OCI-LY3 (cell line): Measurements from ENCODE around the gene WDFY4.

ENCODE experiments used
- EZH2phosphoT487 ChIP-seq: fragments of 200-600 bp; shearing (Covaris generic); IDR thresholded peaks from 2 replicates; pipeline ENCODE4 v1.6.1; 2018; ENCODE audit warnings: antibody characterized with exemption, mixed run types, low read depth
- TF ChIP-seq, protein P1 (sequence below): fragments of 200-600, 300-600 bp; sonication (generic); IDR thresholded peaks from 2 replicates; pipeline ENCODE4 v1.5.1; 2014; ENCODE audit warnings: antibody characterized with exemption, low read length, low read depth

DNA sequence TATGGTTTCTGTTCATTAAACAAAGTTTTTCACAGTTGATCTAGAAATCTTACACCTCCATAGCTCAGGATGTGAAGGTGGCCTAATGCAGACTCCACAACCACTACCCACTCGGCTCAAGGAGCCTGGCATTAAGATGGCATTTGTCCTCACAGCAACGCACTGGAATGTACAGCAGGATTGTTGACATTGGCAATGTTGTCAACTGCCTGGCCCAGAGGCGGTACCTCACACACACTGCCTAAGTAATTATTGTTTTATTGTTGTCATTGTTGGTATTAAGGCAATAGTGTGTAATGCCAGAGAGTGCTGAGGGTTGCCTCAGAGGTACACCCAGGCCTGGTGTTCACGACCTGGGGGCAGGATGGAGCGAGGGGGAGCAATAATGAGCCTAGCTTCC lies 216.6 kb downstream of the WDFY4 start:
- TF ChIP-seq, protein P1, sequence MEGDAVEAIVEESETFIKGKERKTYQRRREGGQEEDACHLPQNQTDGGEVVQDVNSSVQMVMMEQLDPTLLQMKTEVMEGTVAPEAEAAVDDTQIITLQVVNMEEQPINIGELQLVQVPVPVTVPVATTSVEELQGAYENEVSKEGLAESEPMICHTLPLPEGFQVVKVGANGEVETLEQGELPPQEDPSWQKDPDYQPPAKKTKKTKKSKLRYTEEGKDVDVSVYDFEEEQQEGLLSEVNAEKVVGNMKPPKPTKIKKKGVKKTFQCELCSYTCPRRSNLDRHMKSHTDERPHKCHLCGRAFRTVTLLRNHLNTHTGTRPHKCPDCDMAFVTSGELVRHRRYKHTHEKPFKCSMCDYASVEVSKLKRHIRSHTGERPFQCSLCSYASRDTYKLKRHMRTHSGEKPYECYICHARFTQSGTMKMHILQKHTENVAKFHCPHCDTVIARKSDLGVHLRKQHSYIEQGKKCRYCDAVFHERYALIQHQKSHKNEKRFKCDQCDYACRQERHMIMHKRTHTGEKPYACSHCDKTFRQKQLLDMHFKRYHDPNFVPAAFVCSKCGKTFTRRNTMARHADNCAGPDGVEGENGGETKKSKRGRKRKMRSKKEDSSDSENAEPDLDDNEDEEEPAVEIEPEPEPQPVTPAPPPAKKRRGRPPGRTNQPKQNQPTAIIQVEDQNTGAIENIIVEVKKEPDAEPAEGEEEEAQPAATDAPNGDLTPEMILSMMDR: no peak
- TF ChIP-seq EZH2phosphoT487: no peak
